Fibroblast of skin of right biceps (primary cell): ENCODE results near the gene LUZP1.

Experiments used
- DNase-seq: peaks from one replicate; pipeline ENCODE4 v3.0.0-alpha.2; 2013

Gene LUZP1

DNA sequence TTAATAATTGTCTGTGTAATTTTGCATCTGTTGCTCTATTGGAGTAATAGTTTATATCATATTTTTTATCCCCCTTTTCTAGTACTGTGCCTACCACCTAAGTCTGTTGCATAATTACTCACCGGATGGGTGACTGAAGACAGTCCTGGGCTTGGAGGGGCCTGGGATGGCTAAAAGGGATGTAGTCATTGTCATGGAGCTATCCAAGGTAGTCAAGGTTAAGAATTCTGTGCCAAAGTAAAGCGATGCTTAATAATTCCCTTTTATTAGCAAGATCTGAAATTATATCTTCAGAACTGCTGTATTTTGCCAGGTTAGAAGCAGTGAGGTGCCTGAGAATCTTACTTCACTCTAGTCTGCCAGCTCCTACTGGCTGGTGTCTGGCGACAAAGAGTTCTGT is 87.8 kb downstream of the LUZP1 start:
- no peak for DNase-seq

DNA sequence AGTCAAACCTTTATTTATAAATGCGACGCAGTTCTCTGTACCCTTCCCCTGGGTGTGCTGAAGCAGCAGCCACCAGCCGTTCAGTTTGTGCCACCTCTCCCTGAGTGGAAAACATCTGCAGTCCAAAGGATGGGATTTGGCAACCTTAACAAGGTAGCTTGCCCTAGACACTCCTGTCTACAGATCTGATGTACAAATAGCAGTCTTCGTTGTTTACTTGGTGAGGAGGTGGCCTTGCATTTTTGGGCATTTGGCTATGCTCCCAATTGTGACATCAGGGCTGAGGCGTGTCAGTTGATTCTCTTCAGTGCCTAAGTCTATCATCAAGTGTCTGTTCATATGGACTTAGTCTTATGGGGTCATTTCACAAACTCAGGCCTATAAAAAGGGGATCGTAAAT is 89.6 kb downstream of the LUZP1 start:
- DNase-seq, result no peak

- DNase-seq, result no peak
These were observed 94.6 kb downstream of the LUZP1 start for GRCh38 chr1:23074012-23074411.

DNA sequence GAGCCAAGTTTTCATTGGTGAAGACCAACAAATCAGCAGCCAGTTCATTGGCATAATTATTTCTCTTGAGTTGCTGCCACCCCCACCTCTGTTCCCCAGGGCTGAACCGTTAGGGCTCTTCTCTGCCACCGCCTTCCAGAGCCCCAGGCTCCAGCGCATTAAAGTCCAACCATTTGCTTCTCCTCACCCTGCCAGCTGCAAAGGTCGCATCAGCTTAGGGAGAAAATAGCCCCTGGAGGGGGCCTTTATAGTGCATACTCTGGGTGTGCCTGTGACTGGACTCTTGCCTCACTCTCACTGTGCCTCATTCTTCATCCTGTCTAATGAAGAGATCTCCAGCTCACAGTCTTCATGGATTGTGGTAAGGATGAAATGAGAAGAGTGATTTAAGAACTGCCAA is 99.0 kb downstream of the LUZP1 start:
- no peak for DNase-seq

GRCh38 chr1:23069149-23069548 is 99.5 kb downstream of the LUZP1 start:
- DNase-seq, result no peak

GRCh38 chr1:23066075-23066474 is 102.6 kb downstream of the LUZP1 start:
- no peak for DNase-seq

- no peak for DNase-seq
These were observed 103.3 kb downstream of the LUZP1 start for GRCh38 chr1:23065385-23065784.

DNA sequence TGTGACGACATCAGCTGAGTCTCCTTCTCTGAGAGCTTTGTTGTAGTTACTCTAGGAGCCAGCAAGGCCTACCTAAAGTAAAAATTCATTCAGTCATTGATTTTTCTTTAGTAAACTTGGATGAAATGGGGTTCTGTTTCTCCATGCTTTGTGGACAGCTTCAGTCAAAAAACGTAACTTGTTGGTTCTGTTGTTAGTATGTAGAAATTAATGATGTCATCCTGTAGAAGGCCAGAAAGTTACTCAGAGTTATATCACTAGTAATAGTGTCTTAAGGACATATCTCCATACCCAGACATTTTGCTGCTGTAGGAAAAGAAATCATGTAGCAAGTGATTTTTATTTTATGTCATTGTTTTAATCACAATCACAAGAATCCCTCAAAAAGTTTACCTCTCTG is 106.4 kb downstream of the LUZP1 start:
- no peak for DNase-seq

- no peak for DNase-seq
These were observed 111.4 kb downstream of the LUZP1 start for GRCh38 chr1:23057301-23057700.

GRCh38 chr1:23051290-23051909 is 117.3 kb downstream of the LUZP1 start:
- no peak for DNase-seq

- no peak for DNase-seq
These were observed 118.5 kb downstream of the LUZP1 start for GRCh38 chr1:23050201-23050600.

DNA sequence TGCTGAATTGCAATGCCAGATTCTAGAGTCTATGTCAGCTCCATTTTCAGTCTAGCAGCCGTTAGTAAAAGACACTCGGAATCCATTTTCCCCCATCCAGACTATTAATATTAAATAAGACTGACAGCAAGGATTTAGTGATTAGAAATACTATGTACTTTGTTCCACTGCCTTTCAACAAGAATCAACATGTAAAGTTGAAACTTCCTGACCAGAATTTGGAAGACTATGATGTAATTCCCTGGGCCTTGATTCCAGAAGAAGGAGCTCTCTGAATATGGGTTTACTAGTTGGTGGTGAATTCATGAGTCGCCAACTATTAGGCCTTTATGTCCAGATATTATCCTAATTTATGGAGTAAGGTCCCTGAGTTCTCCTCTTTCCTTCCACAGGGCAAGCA is 124.6 kb downstream of the LUZP1 start:
- DNase-seq, result no peak

DNA sequence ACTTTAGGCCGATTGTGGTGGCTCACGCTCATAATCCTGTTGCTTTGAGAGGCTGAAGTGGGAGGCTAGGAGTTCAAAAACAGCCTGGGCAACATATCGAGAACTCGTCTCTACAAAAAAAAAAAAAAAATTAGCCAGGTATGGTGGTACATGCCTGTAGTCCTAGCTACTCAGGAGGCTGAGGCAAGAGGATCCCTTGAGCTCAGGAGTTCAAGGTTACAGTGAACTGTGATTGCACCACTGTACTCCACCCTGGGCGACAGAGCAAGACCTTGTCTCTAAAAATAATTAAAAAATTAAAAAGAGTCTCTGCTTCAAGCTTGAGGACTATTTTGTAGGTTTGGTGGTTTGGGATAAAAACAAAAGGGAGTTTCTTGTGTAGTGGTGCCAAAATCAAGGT is 128.1 kb downstream of the LUZP1 start:
- no peak for DNase-seq

DNA sequence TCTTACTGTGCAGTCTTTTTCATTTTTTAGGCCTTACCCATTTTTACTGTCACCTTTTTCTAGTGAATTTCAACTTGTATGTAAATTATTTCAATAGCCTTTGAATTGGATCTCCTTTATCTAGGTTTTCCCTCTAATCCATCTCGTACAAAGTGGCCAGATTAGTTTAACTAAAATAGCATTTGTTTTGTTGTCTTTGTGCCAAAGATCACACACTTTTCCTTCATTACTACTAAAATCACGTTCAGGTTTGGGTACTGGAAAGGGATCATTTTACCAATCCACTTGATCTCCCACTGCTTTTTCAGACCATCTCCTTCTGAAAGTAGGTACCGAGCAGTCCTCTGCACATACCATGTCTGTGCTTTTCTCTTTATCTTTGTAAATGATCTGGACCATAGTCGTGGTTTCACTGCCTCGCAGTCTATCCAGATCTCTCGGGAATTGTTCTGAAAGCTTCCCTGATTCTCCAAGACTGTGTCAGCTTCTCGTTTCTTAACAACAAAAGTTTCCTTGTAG is 129.3 kb downstream of the LUZP1 start:
- DNase-seq, result peak; percentile 31

- DNase-seq, result no peak
These were observed 131.4 kb downstream of the LUZP1 start for GRCh38 chr1:23037081-23037740.

- DNase-seq, result peak; percentile 26
These were observed 132.7 kb downstream of the LUZP1 start for GRCh38 chr1:23035823-23036452.
